NCI-H446 (cell line): ENCODE results near the gene SARNP.
"Not testable (repeated sequence)": the region's sequence is repeated elsewhere in the genome, so short reads cannot be mapped to it uniquely, and the experiment has no call there.

Source experiments
- DNase-seq, 2 experiments: peaks; one replicate each; lab custom pipeline; 2025; lab: John Stamatoyannopoulos, UW

Gene SARNP

DNA sequence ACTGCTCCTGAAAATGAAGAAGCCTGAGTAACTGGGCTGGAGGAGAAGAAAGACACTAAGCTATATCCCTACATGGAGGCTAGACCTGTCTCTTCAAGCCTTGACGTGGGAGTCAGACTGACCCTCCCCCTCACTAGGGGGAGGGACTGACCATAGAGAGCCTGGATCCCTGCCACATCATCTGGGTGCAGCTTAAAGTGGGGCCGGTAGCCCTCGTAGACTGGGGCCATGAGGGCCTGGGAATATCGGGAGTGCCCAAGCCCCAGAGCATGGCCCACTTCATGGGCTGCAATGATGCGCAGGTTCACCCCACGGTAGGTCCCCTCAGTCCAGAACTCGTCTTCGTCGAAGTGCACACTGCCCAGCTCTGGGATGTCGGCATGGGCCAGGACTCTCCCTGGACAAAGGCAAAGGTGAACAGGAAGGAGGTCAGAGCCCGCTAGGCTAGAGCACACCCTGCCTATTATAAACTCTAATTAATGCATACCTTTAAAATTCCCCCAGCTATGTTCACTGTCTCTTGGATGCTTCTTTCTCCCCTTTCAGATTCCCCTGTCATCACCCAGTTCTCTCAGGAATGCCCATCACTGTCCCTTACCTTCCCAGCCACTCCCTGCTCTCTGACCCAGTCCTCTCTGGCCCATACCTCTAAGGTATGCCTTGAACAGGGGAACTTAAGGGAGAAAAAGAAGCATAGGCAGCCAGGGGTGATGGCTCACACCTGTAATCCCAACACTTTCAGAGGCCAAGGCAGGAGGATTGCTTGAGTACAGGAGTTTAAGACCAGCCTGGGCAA lies 22.0 kb upstream of the SARNP start:
- no peak for DNase-seq

DNA sequence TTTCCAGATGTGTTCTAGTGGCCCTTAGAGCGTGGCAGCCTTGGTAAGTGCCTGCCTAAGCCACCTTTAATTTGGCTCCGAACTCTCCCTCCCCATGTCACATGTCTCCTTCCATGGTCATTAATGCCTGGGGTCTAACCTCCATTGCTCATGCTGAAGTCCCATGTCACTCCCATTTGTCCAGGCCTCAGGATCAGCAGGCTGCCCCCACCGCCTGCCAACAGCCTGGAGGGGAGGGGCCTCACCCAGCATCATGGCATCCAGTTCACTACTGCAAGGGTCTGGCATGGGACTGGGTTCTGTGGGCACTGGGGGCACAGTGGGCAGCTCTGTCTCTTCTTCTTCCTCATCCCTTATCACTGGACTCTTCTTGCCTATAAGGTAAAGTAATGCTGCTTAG lies 20.8 kb upstream of the SARNP start:
- no peak for DNase-seq

GRCh38 chr12:55834400-55834799 lies 16.9 kb upstream of the SARNP start:
- not testable (repeated sequence) for DNase-seq

- no peak for DNase-seq
Measured at GRCh38 chr12:55833056-55833455, 15.5 kb upstream of the SARNP start.

- no peak for DNase-seq
Measured at GRCh38 chr12:55831447-55831815, 13.9 kb upstream of the SARNP start.

GRCh38 chr12:55830601-55831446 lies 13.3 kb upstream of the SARNP start:
- peak; percentile 31 to 50 for DNase-seq

GRCh38 chr12:55829967-55830600 lies 12.6 kb upstream of the SARNP start:
- DNase-seq: peak in 1 of 2 experiments; percentile 50

DNA sequence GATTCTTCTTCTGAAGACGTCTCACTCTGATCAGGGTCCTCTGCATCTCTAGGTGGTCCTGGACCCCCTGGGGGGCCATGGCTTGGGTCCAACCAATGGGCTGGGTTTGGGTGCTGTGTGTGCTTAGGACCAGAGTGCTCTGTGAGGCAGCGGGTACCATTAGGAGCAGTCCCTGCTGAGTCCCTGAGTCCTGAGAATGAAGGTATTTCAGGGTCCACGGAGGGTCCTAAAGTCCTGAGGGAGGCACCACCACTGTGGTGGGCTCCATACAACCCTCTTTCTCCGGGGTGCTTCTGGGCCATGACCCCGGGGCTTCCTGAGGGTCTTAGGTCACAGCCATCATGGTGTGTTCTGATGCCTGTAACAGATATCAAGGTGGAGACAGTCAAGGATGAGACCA lies 10.8 kb upstream of the SARNP start:
- DNase-seq: no peak

GRCh38 chr12:55827806-55828205 lies 10.3 kb upstream of the SARNP start:
- no peak for DNase-seq

DNA sequence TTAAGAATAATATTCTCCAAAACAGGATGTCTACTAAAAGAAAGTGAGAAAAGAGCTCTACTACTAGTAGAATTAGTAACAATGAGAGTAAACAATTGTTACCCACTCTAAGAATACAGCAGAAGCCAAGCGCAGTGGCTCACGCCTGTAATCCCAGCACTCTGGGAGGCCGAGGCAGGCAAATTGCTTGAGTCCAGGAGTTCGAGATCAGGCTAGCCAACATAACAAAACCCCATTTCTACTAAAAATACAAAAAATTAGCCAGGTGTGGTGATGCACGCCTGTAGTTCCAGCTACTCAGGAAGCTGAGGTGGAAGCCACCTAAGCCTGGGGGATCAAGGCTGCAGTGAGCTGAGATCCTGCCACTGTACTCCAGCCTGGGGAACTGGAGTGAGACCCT lies 7.2 kb upstream of the SARNP start:
- no peak for DNase-seq

- DNase-seq: no peak
Measured at GRCh38 chr12:55823419-55823818, 5.9 kb upstream of the SARNP start.

- no peak for DNase-seq
Measured at GRCh38 chr12:55822228-55822627, 4.7 kb upstream of the SARNP start.

DNA sequence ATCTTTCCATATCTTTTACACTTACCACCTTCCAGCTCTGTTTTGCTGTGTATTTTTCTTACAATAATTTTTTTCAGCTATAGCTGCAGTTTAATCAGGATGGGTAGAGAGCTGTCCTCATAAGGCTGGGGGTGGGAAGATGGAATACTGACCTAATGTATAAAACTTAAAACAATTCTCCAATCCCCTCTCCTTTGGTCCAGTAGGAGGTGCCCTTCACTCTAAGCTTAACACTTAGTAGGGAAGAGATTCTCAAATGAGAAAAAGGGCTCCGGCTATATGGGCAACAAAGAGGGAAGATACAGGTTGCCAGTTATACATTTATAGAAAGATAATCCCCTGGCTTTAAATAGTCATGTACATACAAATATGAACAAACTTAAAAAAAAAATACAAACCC lies 3.2 kb upstream of the SARNP start:
- no peak for DNase-seq

DNA sequence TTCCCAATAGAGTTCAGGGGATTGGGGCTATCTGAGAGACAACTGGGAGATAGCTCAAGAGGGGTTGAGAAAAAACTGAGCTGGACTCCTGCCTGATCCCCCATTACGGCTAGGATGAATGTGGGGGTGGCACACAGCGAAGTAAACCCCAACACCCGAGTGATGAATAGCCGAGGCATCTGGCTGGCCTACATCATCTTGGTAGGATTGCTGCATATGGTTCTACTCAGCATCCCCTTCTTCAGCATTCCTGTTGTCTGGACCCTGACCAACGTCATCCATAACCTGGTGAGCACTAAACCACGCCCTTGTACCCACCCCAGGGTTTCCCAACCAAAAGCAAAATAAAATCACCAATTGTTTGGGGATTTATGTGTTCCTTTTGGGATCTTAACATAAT lies 1.4 kb upstream of the SARNP start:
- DNase-seq: no peak

DNA sequence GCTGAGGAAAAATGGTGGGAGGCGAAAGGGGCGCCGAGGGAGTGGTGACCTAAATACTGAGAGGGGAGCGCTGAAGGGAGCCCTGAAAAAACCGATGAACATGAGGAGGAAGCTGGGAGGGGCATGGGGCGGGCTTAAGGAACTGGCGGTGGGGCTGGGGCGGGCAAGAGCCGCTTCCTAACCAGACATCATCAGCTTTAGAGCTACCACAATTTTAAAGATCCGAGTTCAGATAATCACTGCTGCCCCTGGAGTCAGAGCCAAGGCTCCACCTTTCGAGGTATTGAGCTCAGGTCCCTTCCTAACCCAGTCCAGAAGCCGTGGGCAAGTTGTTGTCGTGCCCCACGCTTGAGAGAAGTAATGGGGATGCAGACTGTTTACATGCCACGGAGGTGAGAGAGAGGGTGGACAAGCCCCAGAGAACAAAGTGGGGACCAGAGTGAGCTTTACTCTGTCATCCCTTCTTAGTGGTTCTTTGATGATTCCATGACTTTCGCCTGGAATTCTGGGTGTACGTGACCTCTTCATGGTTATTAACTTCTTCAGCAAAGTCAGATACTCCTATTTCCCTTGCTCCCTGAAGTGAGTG lies 710 bp upstream of the SARNP start:
- peak in 1 of 2 experiments; percentile 68 for DNase-seq

- no peak for DNase-seq
Measured at GRCh38 chr12:55816881-55817344, 611 bp downstream of the SARNP start.

GRCh38 chr12:55815473-55815872 lies 2.1 kb downstream of the SARNP start:
- no peak for DNase-seq

DNA sequence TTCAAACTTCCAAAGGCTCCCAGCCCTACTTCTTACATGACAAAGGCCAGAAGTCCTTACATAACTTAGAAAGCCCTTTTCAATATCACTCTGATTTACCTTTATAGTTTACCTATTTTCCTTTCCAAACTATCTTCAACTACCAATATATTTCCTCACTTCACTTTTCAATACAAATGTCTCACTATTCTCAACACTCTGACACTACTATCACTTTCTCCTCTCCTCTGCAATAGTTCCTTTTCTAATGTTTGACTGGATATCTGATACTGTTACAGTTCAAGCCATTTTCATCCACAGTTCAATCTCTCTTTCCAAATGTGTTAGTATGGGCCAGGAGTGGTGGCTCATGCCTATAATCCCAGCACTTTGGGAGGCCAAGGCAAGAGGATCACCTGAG lies 3.3 kb downstream of the SARNP start:
- no peak for DNase-seq

GRCh38 chr12:55812088-55812487 lies 5.4 kb downstream of the SARNP start:
- DNase-seq: no peak

GRCh38 chr12:55809274-55809673 lies 8.2 kb downstream of the SARNP start:
- no peak for DNase-seq

- DNase-seq: no peak
Measured at GRCh38 chr12:55806982-55807381, 10.5 kb downstream of the SARNP start.

- DNase-seq: no peak
Measured at GRCh38 chr12:55797550-55797949, 20.0 kb downstream of the SARNP start.
